Right lobe of liver (tissue), 6 donors: ENCODE data around the gene TGM3. TPM values are rescaled to one million over a fixed set of nuclear protein-coding genes. Genes with fewer than 3 reads are reported as not detected.

Source experiments
- ATAC-seq, 4 donors: fragments of 200-7000 bp; cut with Tn5 transposase; one replicate each; pipeline ENCODE4 v1.9.1; 2020; ENCODE audit warnings: mild to moderate bottlenecking in 4 of 4, moderate library complexity in 4 of 4
- DNase-seq, 3 donors: peaks; one replicate each; pipeline ENCODE4 v3.0.0-alpha.2; 2020
- H3K27ac ChIP-seq, 3 donors: fragments of 200-600 bp; one replicate each; pipeline ENCODE4 v1.8.0; 2022
- H3K27me3 ChIP-seq, 2 donors: fragments of 200-600 bp; one replicate each; pipeline ENCODE4 v1.8.0; 2022
- H3K36me3 ChIP-seq, 4 donors: fragments of 200-600 bp; sonication (generic) in 1 of 4; one replicate each; pipeline versions ENCODE4 v1.5.1 to v1.8.0; 2017 to 2022; ENCODE audit warnings: control low read depth in 1 of 4
- H3K4me1 ChIP-seq, 4 donors: fragments of 200-600 bp; sonication (generic) in 1 of 4; one replicate each; pipeline versions ENCODE4 v1.5.1 to v1.8.0; 2017 to 2022; ENCODE audit warnings: control low read depth in 1 of 4
- H3K4me3 ChIP-seq, 3 donors: fragments of 200-600 bp; one replicate each; pipeline ENCODE4 v1.8.0; 2022
- H3K9me3 ChIP-seq, 4 donors: fragments of 200-600 bp; sonication (generic) in 1 of 4; one replicate each; pipeline versions ENCODE4 v1.5.1 to v1.8.0; 2017 to 2022; ENCODE audit warnings: control low read depth in 1 of 4
- POLR2A ChIP-seq: fragments of 450-650 bp; IDR thresholded peaks from one replicate; pipeline ENCODE4 v1.6.1; 2017; ENCODE audit warnings: antibody characterized with exemption, mild to moderate bottlenecking
- WGBS: methylation state at CpG from one replicate; pipeline ENCODE4 v1.1.6; 2018; ENCODE audit warnings: low coverage, low lambda C conversion rate; ENCODE audit not compliant: insufficient coverage; ENCODE audit errors: missing lambda C conversion rate; 5-methylcytosine and 5-hydroxymethylcytosine counted together
- intact Hi-C, 2 donors: fragments of 100-400 bp; cut with DNase I; formaldehyde crosslinking; loops; one replicate each; pipeline versions ENCODE4 v1.11.2 to v1.14.1; 2022
- total RNA-seq, 6 experiments: library from RNA; depleted of rRNA in 2 of 6; stranded (reverse); fragments of >200 nt in 2 of 6; fragmentation: NEBNext Ultra II Directional in 3 of 6; extraction: Animal tissue kit (Norgen Biotek cat#: 25700) in 3 of 6; gene quantifications; one replicate each; pipeline versions ENCODE4 v1.1.0 to v1.2.4, GENCODE V29; 2016 to 2023
- TF ChIP-seq, protein P1 (sequence below), 4 donors: fragments of 200-600 bp in 3 of 4; fragments of 450-650 bp in 1 of 4; IDR thresholded peaks; one replicate each; pipeline versions ENCODE4 v1.5.1 to v1.8.0; 2016 to 2022; ENCODE audit warnings: antibody characterized with exemption in 4 of 4, mild to moderate bottlenecking in 2 of 4
- donor health status: DM: no; HTN: yes; CAD: no.
- donor health status: DM: no; HTN: no; CAD: no.
- donor health status: DM: no; HTN: no; CAD: no.
- donor health status: DM: no; HTN: yes; CAD: no.
- donor health status: DM: no; HTN: yes; CAD: no.

The TGM3 gene
- total RNA-seq, 6 experiments from 2014 or later, result 0.15 to 3.0 (median 0.30) TPM; not detected in 2

DNA sequence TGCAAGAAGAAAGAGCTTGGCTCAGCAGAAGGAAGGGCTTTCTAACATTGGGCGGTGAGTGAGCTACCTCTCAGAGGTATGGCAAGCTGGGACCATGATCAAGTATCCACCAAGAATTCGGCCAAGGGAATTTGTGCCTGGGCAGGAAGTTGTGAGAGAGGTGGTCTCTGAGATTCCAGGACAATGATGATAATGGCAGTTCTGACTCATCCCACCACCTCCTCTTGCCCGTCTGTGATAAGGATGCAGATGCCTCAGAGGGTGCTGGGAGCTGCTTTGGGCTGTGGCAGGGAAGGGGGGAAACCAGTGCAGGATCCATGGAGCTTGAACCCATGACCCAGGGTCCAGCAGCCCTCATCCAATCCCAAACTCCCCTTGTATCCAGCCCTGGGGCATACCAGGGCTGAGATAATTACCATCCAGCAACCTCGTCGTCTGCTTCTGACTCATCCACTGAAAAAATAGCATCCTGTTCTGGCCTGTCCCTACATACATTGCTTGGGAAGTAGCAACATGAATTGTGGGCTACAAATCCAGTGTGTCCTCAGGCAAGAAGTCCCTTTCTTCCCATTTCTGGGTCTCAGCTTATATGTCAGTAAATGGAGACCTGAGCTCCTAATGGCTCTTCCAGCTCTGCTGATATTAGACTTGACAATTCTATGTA, 90.8 kb downstream of the TGM3 start:
- DNase-seq, result no peak
- Histone ChIP-seq H3K4me3 (no peak overlapping the region), H3K9me3 (no peaks in the 10 kb centered on the region), H3K4me1 (no peaks in the 10 kb centered on the region), H3K27me3 (no peaks in the 10 kb centered on the region), H3K27ac (no peak overlapping the region), H3K36me3 (no peaks in the 10 kb centered on the region)
- no peak for TF ChIP-seq POLR2A
- TF ChIP-seq, protein P1, sequence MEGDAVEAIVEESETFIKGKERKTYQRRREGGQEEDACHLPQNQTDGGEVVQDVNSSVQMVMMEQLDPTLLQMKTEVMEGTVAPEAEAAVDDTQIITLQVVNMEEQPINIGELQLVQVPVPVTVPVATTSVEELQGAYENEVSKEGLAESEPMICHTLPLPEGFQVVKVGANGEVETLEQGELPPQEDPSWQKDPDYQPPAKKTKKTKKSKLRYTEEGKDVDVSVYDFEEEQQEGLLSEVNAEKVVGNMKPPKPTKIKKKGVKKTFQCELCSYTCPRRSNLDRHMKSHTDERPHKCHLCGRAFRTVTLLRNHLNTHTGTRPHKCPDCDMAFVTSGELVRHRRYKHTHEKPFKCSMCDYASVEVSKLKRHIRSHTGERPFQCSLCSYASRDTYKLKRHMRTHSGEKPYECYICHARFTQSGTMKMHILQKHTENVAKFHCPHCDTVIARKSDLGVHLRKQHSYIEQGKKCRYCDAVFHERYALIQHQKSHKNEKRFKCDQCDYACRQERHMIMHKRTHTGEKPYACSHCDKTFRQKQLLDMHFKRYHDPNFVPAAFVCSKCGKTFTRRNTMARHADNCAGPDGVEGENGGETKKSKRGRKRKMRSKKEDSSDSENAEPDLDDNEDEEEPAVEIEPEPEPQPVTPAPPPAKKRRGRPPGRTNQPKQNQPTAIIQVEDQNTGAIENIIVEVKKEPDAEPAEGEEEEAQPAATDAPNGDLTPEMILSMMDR (IDR thresholded peaks at IDR 0.05), result no peak
- no peak for ATAC-seq
- WGBS, result 58% methylated on average over 4 of the region's 5 CpGs
- intact Hi-C loops, result no loop called here

DNA sequence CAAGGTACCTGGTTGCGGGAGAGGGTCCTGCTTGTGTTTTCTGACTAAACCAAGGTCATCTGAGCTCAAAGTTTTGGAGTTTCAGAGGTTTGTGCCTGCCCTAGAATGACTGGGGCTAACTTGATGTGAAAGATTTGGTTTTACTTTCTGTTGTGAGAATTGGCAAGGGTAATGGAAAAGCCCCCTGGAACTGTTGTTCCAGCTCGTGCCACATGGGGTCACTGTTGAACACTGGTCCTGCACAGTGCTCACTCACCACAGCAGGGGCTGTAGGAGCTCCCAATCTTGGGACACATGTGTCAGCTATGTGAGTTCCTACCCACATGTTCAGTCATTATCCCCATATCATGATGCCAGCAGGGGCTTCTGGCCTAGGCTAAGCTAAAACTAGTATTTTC, 91.4 kb downstream of the TGM3 start:
- TF ChIP-seq, protein P1 (IDR thresholded peaks at IDR 0.05), result peak; percentile 32 to 56 (median 37)
- TF ChIP-seq POLR2A, result no peak
- Histone ChIP-seq H3K27me3 (no peaks in the 10 kb centered on the region), H3K9me3 (no peaks in the 10 kb centered on the region), H3K27ac (no peak overlapping the region), H3K4me3 (no peak overlapping the region), H3K36me3 (no peaks in the 10 kb centered on the region), H3K4me1 (no peaks in the 10 kb centered on the region)
- DNase-seq, result no peak
- intact Hi-C loops, result no loop called here
- ATAC-seq, result peak; percentile 58 to 84 (median 66)
- WGBS, result 60% methylated on average over 1 of the region's 2 CpGs

DNA sequence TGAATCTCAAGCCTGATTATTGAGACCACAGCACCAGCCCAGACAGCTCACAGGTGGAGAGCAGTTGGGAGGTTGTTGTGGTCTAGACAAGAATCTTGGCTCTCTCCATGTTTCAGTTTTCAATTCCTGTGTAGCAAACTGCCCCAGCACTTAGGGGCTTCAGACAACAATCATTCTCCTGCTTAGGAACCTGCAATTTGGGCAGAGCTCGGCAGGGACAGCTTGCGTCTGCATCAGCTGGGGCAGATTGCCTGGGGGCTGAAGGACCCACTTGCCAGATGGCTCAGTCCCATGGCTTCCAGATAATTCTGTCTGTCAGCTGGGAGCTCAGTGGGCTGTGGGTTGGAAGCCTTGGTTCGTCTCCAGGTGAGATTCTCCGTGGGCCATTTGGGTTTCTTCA, 91.8 kb downstream of the TGM3 start:
- Histone ChIP-seq H3K27me3 (no peaks in the 10 kb centered on the region), H3K27ac (no peak overlapping the region), H3K4me3 (no peak overlapping the region), H3K9me3 (no peaks in the 10 kb centered on the region), H3K4me1 (no peaks in the 10 kb centered on the region), H3K36me3 (no peaks in the 10 kb centered on the region)
- 70% methylated on average over 2 of the region's 4 CpGs for WGBS
- intact Hi-C loops, result no loop called here
- no peak for DNase-seq
- no peak for TF ChIP-seq POLR2A
- TF ChIP-seq, protein P1 (IDR thresholded peaks at IDR 0.05), result no peak
- ATAC-seq, result no peak

Other genes starting within 250 kb of the TGM3 start
- 10 to 100 TPM in 2 of 6 experiments, 1 to 10 TPM in 4; 6.0 to 12.7 (median 7.2) TPM for gene STK35, start 194.2 kb upstream of the TGM3 start, total RNA-seq
- not detected for gene TGM6, start 84.9 kb downstream of the TGM3 start, total RNA-seq
- gene SNRPB, start 174.8 kb downstream of the TGM3 start, total RNA-seq, result 100 to 1,000 TPM in 1 of 6 experiments, 10 to 100 TPM in 5; 25.4 to 105 (median 48.1) TPM
- gene ZNF343, start 212.9 kb downstream of the TGM3 start, total RNA-seq, result 1 to 10 TPM; 3.9 to 7.3 (median 6.0) TPM
- not detected for gene TMC2, start 240.6 kb downstream of the TGM3 start, total RNA-seq